Measurements from ENCODE around the gene SLTM.

The SLTM gene

GRCh38 chr15:58929891-58930416, 3.5 kb downstream of the SLTM start:
- H3F3A ChIP-seq (ENCODE audit: control insufficient read depth, insufficient read depth): peaks cover 11% of the 10 kb centered on the region
- H3K4me3 ChIP-seq (ENCODE audit: low read length): no peak overlapping the region
- TF ChIP-seq EZH2phosphoT487 (IDR thresholded peaks at IDR 0.05; ENCODE audit: borderline replicate concordance, low read length): no peak
- no peak overlapping the region for H3K27ac ChIP-seq (ENCODE audit: low read depth, low read length)
- H3K9me2 ChIP-seq (replicated peaks; ENCODE audit: control insufficient read depth, low read length): no peaks in the 10 kb centered on the region
- no peaks in the 10 kb centered on the region for H3K27me3 ChIP-seq (ENCODE audit: control insufficient read depth, low read length)
- H3K36me3 ChIP-seq (ENCODE audit: control insufficient read depth, low read length): peaks cover 76% of the 10 kb centered on the region
- peaks cover 40% of the 10 kb centered on the region for H3K4me1 ChIP-seq (ENCODE audit: control insufficient read depth, low read length)
- H3K9me3 ChIP-seq (ENCODE audit: control insufficient read depth, insufficient read depth, low read length): no peaks in the 10 kb centered on the region
- H3K79me2 ChIP-seq (ENCODE audit: control insufficient read depth, low read length): peaks cover 88% of the 10 kb centered on the region
- H4K20me1 ChIP-seq (ENCODE audit: control insufficient read depth, insufficient read depth, low read depth, low read length): no peaks in the 10 kb centered on the region
- H3K4me2 ChIP-seq (ENCODE audit: low read length): no peak overlapping the region

- H3K79me2 ChIP-seq (ENCODE audit: control insufficient read depth, low read length): peaks cover 97% of the 10 kb centered on the region
- H3K9me2 ChIP-seq (replicated peaks; ENCODE audit: control insufficient read depth, low read length): no peaks in the 10 kb centered on the region
- no peak overlapping the region for H3K4me2 ChIP-seq (ENCODE audit: low read length)
- H3K4me3 ChIP-seq (ENCODE audit: low read length): no peak overlapping the region
- H3K27ac ChIP-seq (ENCODE audit: low read depth, low read length): no peak overlapping the region
- H3K9me3 ChIP-seq (ENCODE audit: control insufficient read depth, insufficient read depth, low read length): no peaks in the 10 kb centered on the region
- H3K4me1 ChIP-seq (ENCODE audit: control insufficient read depth, low read length): peaks cover 38% of the 10 kb centered on the region
- 0 out of 2 replicates have a peak, but pooled peaks cover 6% of the 10 kb centered on the region for H3F3A ChIP-seq (ENCODE audit: control insufficient read depth, insufficient read depth)
- no peak for TF ChIP-seq EZH2phosphoT487 (IDR thresholded peaks at IDR 0.05; ENCODE audit: borderline replicate concordance, low read length)
- TF ChIP-seq CTCF (IDR thresholded peaks at IDR 0.05; ENCODE audit: low read depth, low read length, poor library complexity, severe bottlenecking): no peak
- H3K36me3 ChIP-seq (ENCODE audit: control insufficient read depth, low read length): peaks cover 89% of the 10 kb centered on the region
- no peaks in the 10 kb centered on the region for H3K27me3 ChIP-seq (ENCODE audit: control insufficient read depth, low read length)
- no peaks in the 10 kb centered on the region; the same call in 1 of the 2 replicates for H4K20me1 ChIP-seq (ENCODE audit: control insufficient read depth, insufficient read depth, low read depth, low read length)
Observed at GRCh38 chr15:58926823-58927222, 6.7 kb downstream of the SLTM start.

- peaks cover 26% of the 10 kb centered on the region for H3K4me1 ChIP-seq (ENCODE audit: control insufficient read depth, low read length)
- H3K9me3 ChIP-seq (ENCODE audit: control insufficient read depth, insufficient read depth, low read length): no peaks in the 10 kb centered on the region
- peaks cover 85% of the 10 kb centered on the region for H3K36me3 ChIP-seq (ENCODE audit: control insufficient read depth, low read length)
- no peaks in the 10 kb centered on the region; the same call in 1 of the 2 replicates for H4K20me1 ChIP-seq (ENCODE audit: control insufficient read depth, insufficient read depth, low read depth, low read length)
- peaks cover 94% of the 10 kb centered on the region for H3K79me2 ChIP-seq (ENCODE audit: control insufficient read depth, low read length)
- H3K27ac ChIP-seq (ENCODE audit: low read depth, low read length): no peak overlapping the region
- no peaks in the 10 kb centered on the region for H3K27me3 ChIP-seq (ENCODE audit: control insufficient read depth, low read length)
- no peak for TF ChIP-seq CTCF (IDR thresholded peaks at IDR 0.05; ENCODE audit: low read depth, low read length, poor library complexity, severe bottlenecking)
- TF ChIP-seq EZH2phosphoT487 (IDR thresholded peaks at IDR 0.05; ENCODE audit: borderline replicate concordance, low read length): no peak
- H3K9me2 ChIP-seq (replicated peaks; ENCODE audit: control insufficient read depth, low read length): no peaks in the 10 kb centered on the region
- H3F3A ChIP-seq (ENCODE audit: control insufficient read depth, insufficient read depth): 0 out of 2 replicates have a peak, but pooled peaks cover 6% of the 10 kb centered on the region
- H3K4me2 ChIP-seq (ENCODE audit: low read length): peak overlapping the region; percentile 36
- H3K4me3 ChIP-seq (ENCODE audit: low read length): no peak overlapping the region
Observed at GRCh38 chr15:58924327-58924726, 9.2 kb downstream of the SLTM start.

GRCh38 chr15:58923696-58924300, 9.7 kb downstream of the SLTM start:
- no peak for TF ChIP-seq CTCF (IDR thresholded peaks at IDR 0.05; ENCODE audit: low read depth, low read length, poor library complexity, severe bottlenecking)
- TF ChIP-seq EZH2phosphoT487 (IDR thresholded peaks at IDR 0.05; ENCODE audit: borderline replicate concordance, low read length): no peak
- no peaks in the 10 kb centered on the region for H3K9me3 ChIP-seq (ENCODE audit: control insufficient read depth, insufficient read depth, low read length)
- H3K4me2 ChIP-seq (ENCODE audit: low read length): no peak overlapping the region
- no peaks in the 10 kb centered on the region for H3K9me2 ChIP-seq (replicated peaks; ENCODE audit: control insufficient read depth, low read length)
- no peaks in the 10 kb centered on the region for H3K27me3 ChIP-seq (ENCODE audit: control insufficient read depth, low read length)
- H3K4me1 ChIP-seq (ENCODE audit: control insufficient read depth, low read length): peaks cover 26% of the 10 kb centered on the region
- H3K27ac ChIP-seq (ENCODE audit: low read depth, low read length): no peak overlapping the region
- no peaks in the 10 kb centered on the region; the same call in 1 of the 2 replicates for H4K20me1 ChIP-seq (ENCODE audit: control insufficient read depth, insufficient read depth, low read depth, low read length)
- peaks cover 80% of the 10 kb centered on the region for H3K36me3 ChIP-seq (ENCODE audit: control insufficient read depth, low read length)
- 0 out of 2 replicates have a peak, but pooled peaks cover 6% of the 10 kb centered on the region for H3F3A ChIP-seq (ENCODE audit: control insufficient read depth, insufficient read depth)
- H3K4me3 ChIP-seq (ENCODE audit: low read length): no peak overlapping the region
- peaks cover 94% of the 10 kb centered on the region for H3K79me2 ChIP-seq (ENCODE audit: control insufficient read depth, low read length)

Measured in DOHH2 (cell line).